ELR (cell line): ENCODE measurements around the gene SLC6A11.

ENCODE experiments used
- DNase-seq: peaks from one replicate; pipeline ENCODE4 v3.0.0-alpha.2; 2015; ENCODE audit warnings: low read depth

Gene SLC6A11

DNA sequence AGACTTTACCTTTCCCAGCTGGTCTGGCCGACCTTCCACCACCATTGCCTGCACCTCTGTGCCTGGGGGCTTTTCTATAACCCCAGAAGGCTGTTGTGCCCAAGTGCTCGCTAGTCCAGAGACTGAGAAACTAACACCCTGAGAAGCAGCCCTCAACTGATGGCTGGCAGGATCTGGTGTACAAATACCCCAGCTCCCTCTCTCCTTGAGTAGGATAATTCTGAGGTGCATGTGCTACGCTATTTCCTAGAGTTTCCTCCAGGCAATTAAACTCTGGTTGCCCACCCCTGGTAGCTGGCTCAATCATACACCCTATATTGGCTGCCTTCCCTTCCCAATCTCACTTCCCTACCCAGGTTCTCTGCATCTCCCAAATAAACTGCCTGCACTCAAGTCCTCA is 165.0 kb downstream of the SLC6A11 start:
- DNase-seq, result no peak

GRCh38 chr3:10981961-10982360 is 165.9 kb downstream of the SLC6A11 start:
- DNase-seq, result no peak

GRCh38 chr3:10982782-10983181 is 166.8 kb downstream of the SLC6A11 start:
- no peak for DNase-seq

- DNase-seq, result peak; percentile 56
Measured at GRCh38 chr3:10983219-10983916, 167.3 kb downstream of the SLC6A11 start.

DNA sequence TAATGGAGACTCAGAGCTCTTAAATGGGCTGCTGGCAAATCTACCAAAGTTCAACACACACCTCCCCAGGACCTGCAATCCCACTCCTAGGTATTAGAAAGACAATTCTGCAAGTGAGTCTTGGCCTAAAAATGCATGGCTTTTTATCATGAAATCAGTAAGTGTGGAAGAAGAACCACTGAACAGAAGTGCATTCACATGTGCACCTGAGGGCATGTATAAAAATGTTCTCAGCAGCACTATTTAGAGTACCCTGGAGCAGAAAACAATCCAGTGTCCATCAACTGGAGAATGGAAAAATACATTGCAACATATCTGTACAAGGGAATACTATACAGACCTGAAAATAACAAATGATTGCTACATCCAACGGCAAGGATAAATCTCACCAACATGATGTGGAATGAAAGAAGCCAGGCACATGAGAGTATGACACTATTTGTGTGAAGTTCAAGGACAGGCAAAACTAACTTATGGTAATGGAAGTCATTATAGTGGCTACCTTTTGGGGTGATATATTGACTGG is 168.4 kb downstream of the SLC6A11 start:
- DNase-seq, result no peak

- DNase-seq, result no peak
Measured at GRCh38 chr3:10985181-10985580, 169.2 kb downstream of the SLC6A11 start.

- no peak for DNase-seq
Measured at GRCh38 chr3:10986592-10986991, 170.6 kb downstream of the SLC6A11 start.

GRCh38 chr3:10988001-10988665 is 172.1 kb downstream of the SLC6A11 start:
- DNase-seq, result no peak

GRCh38 chr3:10988991-10989484 is 173.0 kb downstream of the SLC6A11 start:
- no peak for DNase-seq
